Measurements from ENCODE around the gene YIPF5.

DNA sequence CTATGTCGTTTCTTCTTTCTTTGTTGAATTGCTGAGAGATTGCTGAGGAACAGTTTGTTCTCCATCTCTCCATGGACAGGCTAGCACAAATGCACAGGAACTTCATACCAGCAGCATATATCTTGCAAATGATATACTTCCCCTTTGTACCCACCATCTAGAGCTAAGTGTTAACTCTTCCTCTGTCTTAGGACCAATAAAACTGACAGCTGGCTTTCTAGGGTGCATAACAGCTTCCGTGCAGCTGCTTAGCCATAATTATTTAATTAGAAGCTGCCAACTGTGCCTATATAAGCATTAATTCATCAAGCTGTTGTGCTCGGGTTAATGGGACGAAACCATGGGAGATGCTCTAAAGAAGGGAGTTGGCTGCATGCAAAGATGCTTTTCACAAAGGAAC, 38.9 kb upstream of the YIPF5 start:
- TF ChIP-seq MYC (IDR thresholded peaks at IDR 0.05; ENCODE audit: low read depth, low read length) (no peak), CTCF (IDR thresholded peaks at IDR 0.05; ENCODE audit: low read depth, low read length) (no peak)

All from NB4 (cell line).